Activated CD4-positive, alpha-beta memory T cell treated with anti-CD3 and anti-CD28 coated beads for 36 hours (primary cell): Measurements from ENCODE around the gene RASEF. TPM values are rescaled to one million over a fixed set of nuclear protein-coding genes. Genes with fewer than 3 reads are reported as not detected.
"Not testable (repeated sequence)": the region's sequence is repeated elsewhere in the genome, so short reads cannot be mapped to it uniquely, and the experiment has no call there.

Source experiments
- CTCF ChIA-PET: fragments of 350-600 bp; sonication (Branson Sonifier 250); formaldehyde crosslinking; loops from one replicate; lab custom pipeline; 2021; ENCODE audit warnings: antibody characterized with exemption, inconsistent platforms; lab: Charles Lee
- POLR2A ChIA-PET: fragments of 350-600 bp; sonication (Branson Sonifier 250); formaldehyde crosslinking; loops from one replicate; lab custom pipeline; 2021; ENCODE audit warnings: antibody characterized with exemption; lab: Charles Lee
- DNase-seq: peaks from one replicate; pipeline ENCODE4 v3.0.0-alpha.2; 2020
- H3K27ac Mint-ChIP-seq: one replicate; pipeline ENCODE4 v1.8.0; 2021; ENCODE audit warnings: mixed read lengths
- H3K27me3 Mint-ChIP-seq: one replicate; pipeline ENCODE4 v1.8.0; 2021; ENCODE audit warnings: mixed read lengths
- H3K36me3 Mint-ChIP-seq: one replicate; pipeline ENCODE4 v1.8.0; 2021; ENCODE audit warnings: mixed read lengths
- H3K4me1 Mint-ChIP-seq: one replicate; pipeline ENCODE4 v1.8.0; 2021; ENCODE audit warnings: low read depth, mixed read lengths
- H3K4me3 Mint-ChIP-seq: one replicate; pipeline ENCODE4 v1.8.0; 2021; ENCODE audit warnings: mild to moderate bottlenecking, mixed read lengths
- H3K9me3 Mint-ChIP-seq: one replicate; pipeline ENCODE4 v1.8.0; 2021; ENCODE audit warnings: mixed read lengths
- intact Hi-C: fragments of 100-400 bp; cut with micrococcal nuclease; formaldehyde crosslinking; loops from one replicate; pipeline ENCODE4 v1.15.1; 2023
- total RNA-seq, 2 experiments: library from RNA; stranded (reverse); gene quantifications; one replicate each; pipeline ENCODE4 v1.2.3, GENCODE V29; 2021

Gene RASEF
- not detected for total RNA-seq

- ChIA-PET POLR2A (no interaction called here), CTCF (no interaction called here)
- Mint-ChIP-seq H3K4me3 (no peak within 1 kb of the TSS), H3K27ac (no peak within 1 kb of the TSS), H3K27me3 (peaks cover 31% of the 10 kb centered on the region), H3K9me3 (peaks cover 4% of the 10 kb centered on the region), H3K4me1 (no peaks in the 10 kb centered on the region), H3K36me3 (no peaks in the 10 kb centered on the region)
- intact Hi-C loops = no loop called here
- no peak for DNase-seq
Observed at GRCh38 chr9:83062651-83063527, at the start of gene RASEF. RASEF (minus strand) TSS chr9:83063142; CDS start chr9:83062867, 275 bp downstream.

- no peak for DNase-seq
- Mint-ChIP-seq H3K27ac (no peak overlapping the region), H3K36me3 (peaks cover 2% of the 10 kb centered on the region), H3K27me3 (no peaks in the 10 kb centered on the region), H3K9me3 (peaks cover 27% of the 10 kb centered on the region), H3K4me1 (no peaks in the 10 kb centered on the region), H3K4me3 (no peak overlapping the region)
- POLR2A ChIA-PET = no interaction called here
- CTCF ChIA-PET = no interaction called here
- intact Hi-C loops = no loop called here
Observed at GRCh38 chr9:83111169-83111568, 48.2 kb upstream of the RASEF start.

GRCh38 chr9:83109296-83109695 lies 46.4 kb upstream of the RASEF start:
- Mint-ChIP-seq H3K4me3 (no peak overlapping the region), H3K4me1 (no peaks in the 10 kb centered on the region), H3K27me3 (no peaks in the 10 kb centered on the region), H3K27ac (no peak overlapping the region), H3K36me3 (peaks cover 2% of the 10 kb centered on the region), H3K9me3 (peaks cover 17% of the 10 kb centered on the region)
- intact Hi-C loops = no loop called here
- CTCF ChIA-PET = no interaction called here
- POLR2A ChIA-PET = no interaction called here
- no peak for DNase-seq

GRCh38 chr9:83108208-83108607 lies 45.3 kb upstream of the RASEF start:
- CTCF ChIA-PET = no interaction called here

GRCh38 chr9:83106772-83107171 lies 43.8 kb upstream of the RASEF start:
- no peaks in the 10 kb centered on the region for H3K36me3 Mint-ChIP-seq
- ChIA-PET POLR2A (no interaction called here), CTCF (no interaction called here)
- no peak overlapping the region for H3K4me3 Mint-ChIP-seq
- no peak for DNase-seq
- H3K4me1 Mint-ChIP-seq = no peaks in the 10 kb centered on the region
- H3K27me3 Mint-ChIP-seq = no peaks in the 10 kb centered on the region
- peaks cover 5% of the 10 kb centered on the region for H3K9me3 Mint-ChIP-seq
- H3K27ac Mint-ChIP-seq = no peak overlapping the region
- intact Hi-C loops = no loop called here

More at GRCh38 chr9:83108208-83108607, 45.3 kb upstream of the RASEF start:
- Mint-ChIP-seq H3K4me1 (no peaks in the 10 kb centered on the region), H3K27ac (no peak overlapping the region), H3K36me3 (no peaks in the 10 kb centered on the region), H3K27me3 (no peaks in the 10 kb centered on the region), H3K9me3 (peaks cover 6% of the 10 kb centered on the region), H3K4me3 (no peak overlapping the region)
- intact Hi-C loops = no loop called here
- POLR2A ChIA-PET = no interaction called here
- no peak for DNase-seq

- POLR2A ChIA-PET = no interaction called here
- Mint-ChIP-seq H3K36me3 (no peaks in the 10 kb centered on the region), H3K27ac (no peak overlapping the region), H3K27me3 (no peaks in the 10 kb centered on the region), H3K4me1 (no peaks in the 10 kb centered on the region), H3K9me3 (peaks cover 5% of the 10 kb centered on the region), H3K4me3 (no peak overlapping the region)
- intact Hi-C loops = no loop called here
- DNase-seq = no peak
- CTCF ChIA-PET = no interaction called here
Observed at GRCh38 chr9:83106263-83106662, 43.3 kb upstream of the RASEF start.

GRCh38 chr9:83097633-83098032 lies 34.7 kb upstream of the RASEF start:
- H3K4me3 Mint-ChIP-seq = no peak overlapping the region
- no peaks in the 10 kb centered on the region for H3K27me3 Mint-ChIP-seq
- ChIA-PET CTCF (no interaction called here), POLR2A (no interaction called here)
- no peak for DNase-seq
- no peaks in the 10 kb centered on the region for H3K9me3 Mint-ChIP-seq
- intact Hi-C loops = no loop called here
- no peaks in the 10 kb centered on the region for H3K4me1 Mint-ChIP-seq
- H3K27ac Mint-ChIP-seq = no peak overlapping the region
- H3K36me3 Mint-ChIP-seq = no peaks in the 10 kb centered on the region

GRCh38 chr9:83093311-83093710 lies 30.4 kb upstream of the RASEF start:
- H3K4me3 Mint-ChIP-seq, DNase-seq, H3K27me3 Mint-ChIP-seq, intact Hi-C loops, POLR2A ChIA-PET, CTCF ChIA-PET, H3K36me3 Mint-ChIP-seq, H3K4me1 Mint-ChIP-seq, H3K27ac Mint-ChIP-seq: not testable (repeated sequence)
- H3K9me3 Mint-ChIP-seq = peaks cover 10% of the 10 kb centered on the region

- Mint-ChIP-seq H3K27ac (no peak overlapping the region), H3K36me3 (no peaks in the 10 kb centered on the region), H3K4me3 (no peak overlapping the region), H3K4me1 (no peaks in the 10 kb centered on the region), H3K9me3 (no peaks in the 10 kb centered on the region), H3K27me3 (no peaks in the 10 kb centered on the region)
- no peak for DNase-seq
- intact Hi-C loops = no loop called here
- POLR2A ChIA-PET = no interaction called here
- CTCF ChIA-PET = no interaction called here
Observed at GRCh38 chr9:83081846-83082245, 18.9 kb upstream of the RASEF start.

GRCh38 chr9:83081010-83081409 lies 18.1 kb upstream of the RASEF start:
- no peaks in the 10 kb centered on the region for H3K36me3 Mint-ChIP-seq
- H3K27ac Mint-ChIP-seq = no peak overlapping the region
- intact Hi-C loops = no loop called here
- no peaks in the 10 kb centered on the region for H3K27me3 Mint-ChIP-seq
- DNase-seq = no peak
- POLR2A ChIA-PET = no interaction called here
- no peaks in the 10 kb centered on the region for H3K4me1 Mint-ChIP-seq
- no peak overlapping the region for H3K4me3 Mint-ChIP-seq
- CTCF ChIA-PET = no interaction called here
- H3K9me3 Mint-ChIP-seq = no peaks in the 10 kb centered on the region

- H3K4me3 Mint-ChIP-seq, H3K27ac Mint-ChIP-seq, H3K27me3 Mint-ChIP-seq, H3K4me1 Mint-ChIP-seq, intact Hi-C loops, H3K36me3 Mint-ChIP-seq, CTCF ChIA-PET, DNase-seq, POLR2A ChIA-PET, H3K9me3 Mint-ChIP-seq: not testable (repeated sequence)
Observed at GRCh38 chr9:83075932-83076331, 13.0 kb upstream of the RASEF start.

- H3K36me3 Mint-ChIP-seq, H3K4me3 Mint-ChIP-seq, H3K27ac Mint-ChIP-seq, H3K4me1 Mint-ChIP-seq, DNase-seq, H3K27me3 Mint-ChIP-seq, CTCF ChIA-PET, H3K9me3 Mint-ChIP-seq, POLR2A ChIA-PET, intact Hi-C loops: not testable (repeated sequence)
Observed at GRCh38 chr9:83072498-83072897, 9.6 kb upstream of the RASEF start.

GRCh38 chr9:83071626-83072025 lies 8.7 kb upstream of the RASEF start:
- CTCF ChIA-PET = no interaction called here
- intact Hi-C loops = no loop called here
- peaks cover 1% of the 10 kb centered on the region for H3K27me3 Mint-ChIP-seq
- no peaks in the 10 kb centered on the region for H3K9me3 Mint-ChIP-seq
- no peak overlapping the region for H3K4me3 Mint-ChIP-seq
- DNase-seq = no peak
- no peaks in the 10 kb centered on the region for H3K4me1 Mint-ChIP-seq
- POLR2A ChIA-PET = no interaction called here
- no peak overlapping the region for H3K27ac Mint-ChIP-seq
- H3K36me3 Mint-ChIP-seq = no peaks in the 10 kb centered on the region
